COR-L47 (cell line): ENCODE data around the gene GNG10.
"Not testable (repeated sequence)": the region's sequence is repeated elsewhere in the genome, so short reads cannot be mapped to it uniquely, and the experiment has no call there.

Experiments
- DNase-seq: peaks from one replicate; lab custom pipeline; 2025; lab: John Stamatoyannopoulos, UW

GNG10 gene

DNA sequence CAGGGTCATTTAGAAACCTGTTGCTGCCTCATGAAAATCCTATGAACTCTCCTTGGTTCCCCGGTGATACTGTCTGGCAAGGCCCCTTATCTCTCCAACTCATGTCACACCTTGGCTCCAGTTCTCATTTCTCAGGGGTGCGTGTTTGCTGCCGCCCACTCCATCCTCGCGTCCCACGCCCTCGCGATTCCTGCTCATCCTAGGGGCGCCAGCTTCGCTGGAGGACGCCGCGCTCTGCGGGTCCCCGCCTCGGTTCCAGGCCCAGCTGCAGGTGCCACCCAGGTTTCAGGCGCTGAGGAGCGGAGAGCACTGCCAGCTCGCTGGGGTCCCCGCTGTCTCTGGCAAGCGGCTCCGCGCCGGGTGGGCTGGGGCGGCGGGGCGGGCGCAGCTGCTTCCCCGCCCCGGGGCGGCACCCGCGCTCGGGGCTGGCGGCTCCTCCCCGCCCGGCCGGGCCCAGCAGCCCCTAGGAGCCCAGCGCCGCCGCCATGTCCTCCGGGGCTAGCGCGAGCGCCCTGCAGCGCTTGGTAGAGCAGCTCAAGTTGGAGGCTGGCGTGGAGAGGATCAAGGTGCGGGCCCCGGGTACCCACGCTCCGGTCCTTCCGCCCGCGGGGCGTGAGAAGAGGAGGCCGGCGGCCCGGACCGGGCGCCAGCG is at the start of gene GNG10:
Gene GNG10 (plus strand): TSS at position 456 of the 652 bp plus-strand sequence. CDS start 30 bp downstream, at position 486.
- DNase-seq: peak; percentile 73

DNA sequence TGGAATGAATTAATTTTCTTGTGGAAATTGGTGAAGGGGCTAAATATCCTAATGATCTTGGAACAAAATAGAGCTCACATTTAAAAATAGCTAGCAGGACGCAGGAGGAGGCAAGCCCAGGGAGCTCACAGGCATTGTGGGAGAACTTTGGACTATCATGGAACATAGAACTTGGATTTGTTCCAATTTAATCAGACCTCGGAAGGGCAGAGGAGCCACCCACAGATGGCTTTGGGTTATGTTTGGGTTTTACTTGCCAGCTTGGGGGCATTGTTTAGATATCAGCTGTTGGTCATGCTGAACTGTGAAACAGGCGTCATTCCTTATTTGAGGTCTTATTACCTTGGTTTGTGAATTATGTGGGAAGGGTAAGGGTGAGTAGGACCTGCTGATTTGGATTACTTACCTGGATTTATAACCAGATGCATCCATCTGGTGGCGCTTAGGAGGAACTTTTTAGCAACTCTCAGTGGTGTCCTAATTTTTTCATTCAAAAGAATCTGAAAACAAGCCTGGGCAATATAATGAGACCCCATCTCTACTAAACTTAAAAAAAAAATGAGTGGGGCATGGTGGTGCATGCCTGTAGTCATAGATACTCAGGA is 47.9 kb upstream of the GNG10 start:
- DNase-seq: peak; percentile 42

DNA sequence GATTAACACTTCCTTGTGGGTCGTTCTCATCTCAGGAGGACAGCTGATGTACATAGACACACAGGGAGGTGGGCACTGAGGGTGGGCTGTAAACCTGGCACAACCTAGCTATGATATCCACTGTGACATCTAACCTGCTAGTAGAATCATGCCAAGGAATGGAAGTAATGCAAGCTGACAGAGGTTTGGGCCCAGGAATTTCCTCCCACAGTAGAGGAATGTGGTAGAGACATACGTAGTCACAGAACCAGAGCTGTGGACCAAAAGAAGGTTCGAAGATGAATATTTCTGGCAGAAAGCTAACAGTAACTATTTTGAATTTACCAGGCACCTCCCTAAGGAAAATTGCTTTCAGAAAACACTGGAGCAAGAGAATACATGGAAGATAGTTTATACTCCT is 45.5 kb upstream of the GNG10 start:
- no peak for DNase-seq

DNA sequence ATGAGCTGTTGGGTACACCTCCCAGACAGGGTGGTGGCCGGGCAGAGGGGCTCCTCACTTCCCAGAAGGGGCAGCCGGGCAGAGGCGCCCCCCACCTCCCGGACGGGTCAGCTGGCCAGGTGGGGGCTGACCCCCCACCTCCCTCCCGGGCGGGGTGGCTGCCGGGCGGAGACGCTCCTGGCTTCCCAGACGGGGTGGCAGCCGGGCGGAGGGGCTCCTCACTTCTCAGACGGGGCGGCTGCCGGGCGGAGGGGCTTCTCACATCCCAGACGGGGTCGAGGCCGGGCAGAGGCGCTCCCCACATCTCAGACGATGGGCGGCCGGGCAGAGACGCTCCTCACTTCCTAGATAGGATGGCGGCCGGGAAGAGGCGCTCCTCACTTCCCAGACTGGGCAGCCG is 44.1 kb upstream of the GNG10 start:
- DNase-seq: not testable (repeated sequence)

DNA sequence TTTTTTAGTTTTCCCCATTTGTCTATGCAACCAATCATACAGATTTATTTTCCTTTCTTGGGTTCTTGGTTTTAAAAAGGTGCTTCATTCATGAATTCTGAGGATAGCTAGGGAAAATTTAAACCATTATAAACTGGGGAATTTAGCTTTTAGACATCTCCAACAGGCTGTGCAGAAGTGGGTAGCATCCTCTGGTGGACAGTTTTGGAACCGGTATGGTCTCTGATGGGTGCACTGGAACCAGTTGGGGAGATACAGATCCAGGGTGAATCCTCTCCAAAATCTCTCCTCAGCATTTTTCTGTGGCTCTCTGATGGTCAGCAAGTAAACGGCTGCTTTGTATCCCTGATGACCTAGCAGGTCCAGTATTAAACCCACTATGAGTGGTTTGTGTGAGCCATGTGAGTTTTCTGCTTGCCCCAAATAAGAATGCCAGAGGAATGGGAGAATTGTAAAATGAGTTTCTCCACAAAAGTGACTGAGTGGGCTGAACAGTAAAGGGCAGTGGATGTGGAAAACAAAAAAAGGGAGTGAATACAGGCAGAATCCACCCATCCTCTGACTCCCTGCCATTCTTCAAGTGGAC is 39.4 kb upstream of the GNG10 start:
- DNase-seq: no peak

DNA sequence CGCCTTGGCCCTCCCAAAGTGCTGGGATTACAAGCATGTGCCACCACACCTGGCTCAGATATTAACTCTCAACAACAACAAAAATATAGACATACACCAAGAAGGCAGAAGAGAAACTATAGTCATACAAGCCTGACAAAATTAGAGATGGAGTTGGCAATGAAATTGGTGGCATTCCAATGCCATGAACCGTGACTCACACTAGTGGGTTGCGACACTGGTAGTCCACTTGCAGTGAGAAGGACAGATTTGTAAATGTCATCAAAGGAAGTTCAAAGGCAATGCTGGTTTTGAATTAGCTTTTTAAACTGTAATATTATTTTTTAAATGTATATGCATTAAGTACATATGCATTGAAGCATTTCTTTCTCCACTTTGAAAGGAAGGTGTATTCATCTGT is 38.8 kb upstream of the GNG10 start:
- no peak for DNase-seq

DNA sequence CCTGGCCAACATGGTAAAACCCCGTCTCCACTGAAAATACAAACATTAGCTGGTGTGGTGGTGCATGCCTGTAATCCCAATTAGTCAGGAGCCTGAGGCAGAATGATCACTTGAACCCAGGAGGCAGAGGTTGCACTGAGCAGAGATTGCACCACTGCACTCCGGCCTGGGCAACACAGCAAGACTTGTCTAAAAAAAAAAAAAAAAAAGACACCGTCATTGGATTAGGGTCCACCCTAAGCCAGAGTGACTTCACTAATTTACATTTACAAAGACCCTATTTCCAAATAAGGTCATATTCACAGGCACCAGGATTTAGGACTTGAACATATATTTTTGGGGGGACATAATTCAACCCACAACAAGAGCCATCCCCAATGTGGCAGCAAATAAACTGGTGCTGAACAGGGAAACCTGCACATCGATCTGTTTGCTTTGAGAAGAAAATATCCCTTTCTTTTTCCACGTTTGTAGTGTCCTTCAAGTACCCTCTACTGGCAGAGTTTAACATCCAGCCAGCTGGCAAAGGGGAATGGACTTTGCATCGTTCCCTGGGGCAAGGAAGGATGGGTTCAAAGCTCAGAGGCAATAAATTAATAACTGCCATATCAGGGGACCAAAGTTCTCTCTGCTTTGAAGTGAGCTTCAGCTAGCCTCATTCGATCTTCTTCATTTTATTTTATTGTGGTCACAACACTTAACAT is 34.0 kb upstream of the GNG10 start:
- no peak for DNase-seq

DNA sequence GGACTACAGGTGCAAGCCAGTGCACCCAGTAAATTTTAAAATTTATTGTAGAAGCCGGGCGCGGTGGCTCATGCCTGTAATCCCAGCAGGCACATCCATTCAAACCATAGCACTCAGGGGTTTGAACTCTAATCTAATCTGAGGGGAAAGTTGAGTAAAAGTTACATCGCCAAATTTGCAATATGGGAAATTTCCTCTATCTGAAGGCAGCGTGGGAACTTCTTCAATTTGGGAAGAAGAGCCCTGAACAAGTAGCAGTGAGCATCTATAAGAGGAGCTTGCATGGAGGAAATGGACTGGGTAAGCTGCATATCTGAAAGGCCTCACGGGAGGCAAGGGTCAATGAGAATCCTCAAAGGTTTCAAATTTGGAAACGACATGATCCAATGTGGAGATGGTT is 33.0 kb upstream of the GNG10 start:
- DNase-seq: no peak

DNA sequence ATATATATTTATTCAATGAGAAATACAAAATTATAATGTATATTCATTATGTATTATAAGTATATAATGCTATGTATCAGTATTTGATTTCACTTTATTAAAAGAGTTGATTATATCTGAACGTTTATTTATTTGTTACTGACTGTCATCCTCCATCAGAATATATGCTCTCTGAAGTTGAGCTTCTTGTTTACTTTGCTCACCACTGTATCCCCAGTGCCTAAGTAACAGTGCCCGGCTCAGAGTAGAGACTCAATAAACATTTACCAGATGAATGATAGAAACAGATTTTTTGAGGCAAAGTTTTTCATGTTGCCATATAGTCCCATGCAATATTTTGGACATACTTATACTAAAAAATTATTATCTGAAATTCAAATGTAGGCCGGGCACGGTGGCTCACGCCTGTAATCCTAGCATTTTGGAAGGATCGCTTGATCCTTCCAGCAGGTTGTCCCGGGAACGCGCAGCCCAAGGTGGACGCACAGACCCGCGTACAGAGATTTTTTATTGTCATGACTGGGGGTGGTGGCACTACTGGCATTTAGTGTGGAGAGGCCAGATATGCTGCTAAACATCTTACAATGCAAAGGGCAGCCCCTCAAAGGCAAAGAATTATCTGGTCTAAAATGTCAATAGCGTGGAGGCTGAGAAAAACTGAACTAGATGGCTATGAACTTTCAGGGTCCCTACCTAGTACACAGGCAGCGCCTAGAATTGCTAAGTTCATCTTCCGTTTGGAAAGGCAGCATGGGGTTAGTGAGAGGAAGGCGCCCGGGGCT is 31.0 kb upstream of the GNG10 start:
- DNase-seq: no peak

DNA sequence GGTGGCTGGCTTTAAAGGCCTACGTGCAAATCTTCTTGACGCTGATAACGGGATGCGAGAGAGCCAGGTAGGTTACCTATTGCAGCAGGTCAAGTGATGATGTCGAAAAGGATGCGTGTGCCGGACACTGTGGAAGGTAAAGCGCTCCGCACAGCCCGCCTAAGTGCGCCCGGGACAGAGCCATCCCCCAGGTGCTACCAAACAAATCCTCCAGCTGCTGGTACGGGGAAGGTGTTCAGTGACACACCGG is 30.5 kb upstream of the GNG10 start:
- no peak for DNase-seq

DNA sequence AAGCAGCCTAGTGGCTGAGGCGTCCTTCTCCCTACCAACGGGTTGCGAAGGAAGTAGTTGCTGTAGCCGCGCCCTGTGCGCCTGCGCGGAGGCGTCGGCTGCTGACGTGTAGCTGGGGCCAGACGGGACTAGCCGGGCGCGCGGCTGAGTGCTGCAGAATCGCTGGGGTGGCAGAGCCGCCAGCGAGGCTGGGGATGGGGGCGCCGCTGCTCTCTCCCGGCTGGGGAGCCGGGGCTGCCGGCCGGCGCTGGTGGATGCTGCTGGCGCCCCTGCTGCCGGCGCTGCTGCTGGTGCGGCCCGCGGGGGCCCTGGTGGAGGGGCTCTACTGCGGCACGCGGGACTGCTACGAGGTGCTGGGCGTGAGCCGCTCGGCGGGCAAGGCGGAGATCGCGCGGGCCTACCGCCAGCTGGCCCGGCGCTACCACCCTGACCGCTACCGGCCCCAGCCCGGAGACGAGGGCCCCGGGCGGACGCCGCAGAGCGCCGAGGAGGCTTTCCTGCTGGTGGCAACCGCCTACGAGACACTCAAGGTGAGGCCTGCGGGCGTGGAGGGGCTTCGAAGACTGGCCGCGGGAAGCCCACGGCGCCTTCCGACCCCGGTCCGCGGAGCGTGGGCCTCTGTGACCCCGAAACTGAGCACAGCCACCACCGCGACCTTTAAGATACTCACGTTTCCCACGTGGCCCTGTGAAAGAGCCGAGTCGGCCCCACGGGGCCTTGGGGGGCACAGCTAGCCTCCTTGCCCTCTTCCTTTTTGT is 30.0 kb upstream of the GNG10 start, which contains the start of gene DNAJC25:
Gene DNAJC25 (plus strand): TSS at position 121 of the 758 bp plus-strand sequence. CDS start 74 bp downstream, at position 195.
- peak; percentile 97 for DNase-seq

DNA sequence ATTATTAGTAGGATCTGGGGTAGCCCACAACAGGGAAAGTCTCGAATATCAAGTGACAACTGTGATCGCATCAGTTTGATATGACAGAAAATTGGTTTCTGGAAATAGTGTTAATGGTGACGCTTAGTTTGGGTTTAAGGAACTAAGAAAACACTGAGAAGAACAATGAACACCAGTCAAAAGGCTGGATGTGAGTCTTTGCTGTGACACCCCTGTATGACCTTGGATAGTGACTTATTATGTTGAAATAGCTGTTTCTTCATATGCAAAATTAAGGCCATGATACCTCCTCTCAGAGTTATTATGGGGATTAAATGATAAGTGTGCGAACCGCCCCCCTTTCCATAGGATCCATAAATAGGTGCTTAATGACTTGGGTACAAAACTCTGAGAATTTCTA is 29.3 kb upstream of the GNG10 start:
- no peak for DNase-seq

DNA sequence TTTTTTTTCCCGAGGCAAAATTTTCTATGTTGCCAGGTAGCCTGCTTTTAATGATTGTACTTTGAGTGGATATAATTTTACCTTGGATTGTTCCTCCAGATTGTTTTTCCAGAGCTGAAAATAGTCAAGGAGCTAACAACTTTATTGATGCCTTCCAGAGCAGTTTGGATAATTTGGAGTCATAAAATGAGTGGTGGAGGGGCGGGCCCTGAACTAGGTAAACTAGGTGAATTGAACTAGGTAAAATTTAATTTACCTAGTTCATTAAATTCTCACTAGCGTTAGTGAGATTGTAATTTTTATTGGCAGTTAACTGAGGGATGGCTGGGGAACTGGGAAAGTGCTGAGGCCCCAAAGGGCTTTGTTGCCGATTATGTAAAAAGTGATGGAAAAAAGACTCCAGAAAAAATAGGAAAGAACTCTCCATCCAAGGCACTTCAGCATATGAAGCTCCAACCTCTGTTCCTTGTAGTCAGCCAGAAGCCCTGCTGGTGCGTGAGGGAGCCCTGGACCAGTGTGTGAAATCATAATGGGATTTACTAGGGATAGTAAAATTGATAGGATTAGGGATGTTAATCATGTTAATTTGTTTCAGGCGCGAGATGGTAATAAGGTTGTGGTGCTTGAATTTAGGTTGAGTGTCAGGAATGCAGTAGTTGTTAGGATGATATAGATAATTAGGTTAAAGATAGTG is 28.6 kb upstream of the GNG10 start:
- DNase-seq: no peak

DNA sequence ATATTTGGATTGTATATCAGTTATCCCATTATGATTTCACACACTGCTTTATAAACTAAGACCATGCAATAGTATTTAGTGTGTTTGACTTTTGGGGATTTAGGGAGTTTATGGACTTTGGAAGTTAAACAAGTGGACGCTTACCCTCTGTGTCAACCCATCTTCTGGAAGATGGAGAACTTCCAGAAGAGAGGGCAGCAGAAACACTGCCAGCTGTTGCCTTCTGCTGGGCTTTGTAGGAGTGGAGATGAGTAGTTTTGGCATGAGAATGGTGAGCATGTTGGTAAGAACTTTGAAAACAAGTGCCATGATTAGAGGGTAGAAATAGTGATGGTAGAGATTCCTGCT is 28.0 kb upstream of the GNG10 start:
- no peak for DNase-seq

DNA sequence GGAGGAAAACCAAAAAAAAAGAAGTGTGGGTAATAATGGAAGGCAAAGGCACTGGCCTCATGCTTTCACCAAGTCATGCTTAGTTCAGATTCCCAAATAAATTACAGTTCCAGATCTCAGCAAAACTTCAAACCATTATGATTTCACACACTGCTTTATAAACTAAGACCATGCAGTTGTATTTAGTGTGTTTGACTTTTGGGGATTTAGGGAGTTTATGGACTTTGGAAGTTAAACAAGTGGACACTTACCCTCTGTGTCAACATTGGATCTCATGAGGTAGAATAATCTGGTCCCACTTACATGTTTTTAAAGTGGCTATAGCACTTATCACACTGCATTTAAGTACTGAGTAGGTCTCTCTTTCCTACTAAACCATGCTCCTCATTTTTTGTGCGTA is 26.5 kb upstream of the GNG10 start:
- no peak for DNase-seq

DNA sequence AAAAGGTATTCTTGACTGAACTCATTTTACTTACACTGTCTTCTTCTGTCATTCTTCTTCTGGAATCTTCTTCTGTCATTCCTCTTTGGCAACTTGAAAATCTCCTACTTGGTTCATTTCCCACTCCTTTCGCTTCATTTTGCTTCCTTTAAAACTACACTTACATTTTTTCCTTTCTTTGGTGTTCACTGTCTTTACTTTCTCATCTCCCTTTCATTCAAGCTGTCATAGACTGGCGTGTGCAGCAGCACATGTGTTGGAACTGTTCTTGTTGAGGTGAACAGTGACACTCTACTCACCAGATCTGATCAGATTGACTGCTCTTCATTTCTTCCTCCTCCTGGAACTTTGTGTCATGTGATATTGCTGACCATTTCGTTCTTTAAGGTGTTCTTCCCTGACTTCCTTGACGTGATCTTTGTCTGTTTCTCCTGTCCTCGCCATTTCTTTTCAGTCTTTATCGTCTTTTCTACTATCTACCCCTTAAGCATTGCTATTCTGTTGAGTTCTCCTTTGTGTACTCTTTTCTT is 23.9 kb upstream of the GNG10 start:
- no peak for DNase-seq

DNA sequence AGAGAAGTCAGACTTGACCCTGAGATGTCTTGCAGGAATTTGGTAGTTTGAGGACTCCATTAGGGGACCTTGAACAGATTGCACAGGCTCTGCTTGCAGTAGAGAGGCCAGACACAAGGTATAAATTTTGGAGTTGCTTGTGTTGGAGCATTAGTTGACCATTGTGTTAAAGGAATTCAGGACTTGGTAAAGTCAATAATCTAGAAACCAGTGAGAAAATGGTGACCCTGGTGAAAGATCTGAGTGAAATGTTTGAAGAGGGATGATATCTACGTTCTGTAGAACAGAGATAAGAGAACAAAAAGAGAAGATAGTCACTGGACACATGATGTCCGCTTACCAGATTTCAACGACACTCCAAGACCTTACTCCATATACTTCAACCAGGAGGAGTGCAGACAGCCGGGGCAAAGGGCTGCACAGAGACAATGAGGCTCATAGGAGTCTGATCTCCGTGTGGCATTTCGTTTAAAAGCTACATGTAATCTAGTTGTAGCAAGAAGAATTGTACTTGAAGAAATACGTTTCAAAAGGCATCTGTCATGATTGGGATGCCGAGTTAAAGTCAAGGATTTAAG is 17.1 kb upstream of the GNG10 start:
- no peak for DNase-seq

DNA sequence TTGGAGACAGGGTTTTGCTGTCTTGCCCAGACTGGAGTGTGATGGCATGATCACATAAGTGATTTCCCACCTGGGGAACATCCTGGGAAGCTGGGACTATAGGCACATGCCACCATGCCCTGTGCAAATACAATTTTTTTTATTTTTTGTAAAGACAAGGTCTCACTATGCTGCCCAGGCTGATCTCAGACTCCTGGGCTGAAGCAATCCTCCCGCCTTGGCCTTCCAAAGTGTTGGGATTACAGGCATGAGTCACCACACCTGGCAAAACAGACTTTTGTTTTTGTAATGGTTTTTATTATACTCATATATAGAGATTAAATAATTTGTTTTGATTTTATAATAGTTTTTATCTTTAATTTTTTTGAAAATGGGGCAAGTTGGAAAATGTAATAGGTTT is 15.6 kb upstream of the GNG10 start:
- no peak for DNase-seq

DNA sequence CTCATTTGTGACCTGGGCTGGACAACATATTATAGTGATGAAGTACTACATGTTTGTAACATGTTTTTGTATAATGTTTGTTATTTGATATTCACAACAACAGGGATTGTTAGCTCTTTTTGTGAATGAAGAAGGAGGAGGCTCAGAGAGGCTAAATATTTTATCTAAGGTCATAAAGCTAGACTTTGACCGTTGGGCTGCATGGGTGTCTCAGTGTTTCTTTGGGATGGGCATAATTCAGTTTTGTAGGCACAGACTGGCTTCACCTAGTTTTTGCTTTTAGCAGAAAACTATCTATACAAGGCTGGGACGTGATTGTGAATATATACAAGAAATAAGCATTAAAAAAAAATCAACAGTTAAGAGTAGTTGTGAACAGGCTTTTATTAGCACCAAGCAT is 15.0 kb upstream of the GNG10 start:
- DNase-seq: no peak

DNA sequence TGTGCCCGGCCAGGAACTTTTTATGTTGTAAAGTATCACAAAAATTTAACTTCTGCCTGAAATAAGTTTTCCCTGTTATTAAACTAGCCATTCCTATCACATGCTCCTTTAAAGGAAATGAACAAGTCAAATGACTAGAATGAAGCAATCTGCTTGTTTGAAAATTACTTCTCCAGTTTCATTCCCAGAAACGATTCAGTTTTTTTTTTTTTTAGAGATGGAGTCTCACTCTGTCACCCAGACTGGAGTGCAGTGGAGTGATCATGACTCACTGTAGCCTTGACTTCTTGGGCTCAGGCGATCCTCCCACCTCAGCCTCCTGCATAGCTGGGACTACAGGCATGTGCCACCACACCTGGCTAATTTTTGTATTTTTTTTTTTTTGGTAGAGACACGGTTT is 13.3 kb upstream of the GNG10 start:
- DNase-seq: no peak

DNA sequence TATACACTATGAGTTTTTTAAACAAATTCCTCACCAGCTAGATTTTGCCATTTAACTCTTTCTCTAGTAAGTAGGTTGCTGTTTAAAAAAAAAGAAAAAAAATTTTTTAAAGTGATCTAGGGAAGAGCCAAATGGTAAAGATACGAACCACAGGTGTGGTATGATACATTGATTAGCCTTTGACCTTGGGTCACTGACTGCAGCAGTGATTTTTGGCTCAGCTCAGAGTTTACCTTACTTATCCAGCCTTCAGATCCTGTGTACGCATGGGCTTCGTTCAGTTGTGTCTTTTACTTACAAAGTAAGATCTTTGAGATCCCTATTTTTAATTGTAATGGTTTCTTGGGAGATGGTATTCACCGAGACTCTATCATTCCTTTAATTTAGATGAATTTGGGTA is 12.4 kb upstream of the GNG10 start:
- DNase-seq: no peak
